CD8-positive, alpha-beta memory T cell (primary cell): ENCODE measurements around the gene BANF1. TPM values are rescaled to one million over a fixed set of nuclear protein-coding genes. Genes with fewer than 3 reads are reported as not detected.

ENCODE experiments used
- CTCF ChIA-PET: fragments of 350-600 bp; sonication (Branson Sonifier 250); formaldehyde crosslinking; loops from one replicate; lab custom pipeline; 2021; ENCODE audit warnings: antibody characterized with exemption; lab: Charles Lee
- POLR2A ChIA-PET: fragments of 350-600 bp; sonication (Branson Sonifier 250); formaldehyde crosslinking; loops from one replicate; lab custom pipeline; 2021; ENCODE audit warnings: antibody characterized with exemption; lab: Charles Lee
- DNase-seq, 5 donors: peaks; one replicate each; pipeline versions ENCODE4 v3.0.0 to v3.0.0-alpha.2; 2020 to 2022; ENCODE audit warnings: mixed read lengths in 1 of 5
- H3K27ac ChIP-seq: one replicate; pipeline ENCODE4 v1.7.0; 2013; ENCODE audit warnings: low read depth, mild to moderate bottlenecking, low read length, moderate library complexity
- H3K27me3 ChIP-seq: 2 replicates; pipeline ENCODE4 v1.7.0; 2013; ENCODE audit warnings: low read length, mild to moderate bottlenecking; ENCODE audit not compliant: insufficient read depth, poor library complexity, severe bottlenecking
- H3K36me3 ChIP-seq: 2 replicates; pipeline ENCODE4 v1.7.0; 2013; ENCODE audit warnings: mild to moderate bottlenecking, low read length, moderate library complexity; ENCODE audit not compliant: insufficient read depth
- H3K4me1 ChIP-seq: 2 replicates; pipeline ENCODE4 v1.7.0; 2013; ENCODE audit warnings: mild to moderate bottlenecking, low read length, moderate library complexity; ENCODE audit not compliant: insufficient read depth
- H3K4me3 ChIP-seq: 2 replicates; pipeline ENCODE4 v1.7.0; 2013; ENCODE audit warnings: mild to moderate bottlenecking, low read length
- H3K9me3 ChIP-seq: 2 replicates; pipeline ENCODE4 v1.7.0; 2013; ENCODE audit warnings: mild to moderate bottlenecking, low read length
- H3K27ac Mint-ChIP-seq, 8 donors: one replicate each; pipeline ENCODE4 v1.8.0; 2020 to 2021; ENCODE audit warnings: mixed read lengths in 8 of 8, mild to moderate bottlenecking in 6 of 8, inconsistent platforms in 3 of 8, moderate library complexity in 3 of 8
- H3K27me3 Mint-ChIP-seq, 2 donors: one replicate each; pipeline ENCODE4 v1.8.0; 2020 to 2021; ENCODE audit warnings: mixed read lengths in 2 of 2, mild to moderate bottlenecking in 1 of 2, moderate library complexity in 1 of 2
- H3K36me3 Mint-ChIP-seq, 3 donors: one replicate each; pipeline ENCODE4 v1.8.0; 2020 to 2021; ENCODE audit warnings: mixed read lengths in 3 of 3, inconsistent platforms in 1 of 3, mild to moderate bottlenecking in 1 of 3
- H3K4me1 Mint-ChIP-seq, 3 donors: one replicate each; pipeline ENCODE4 v1.8.0; 2020 to 2021; ENCODE audit warnings: mixed read lengths in 3 of 3, inconsistent platforms in 1 of 3, mild to moderate bottlenecking in 1 of 3
- H3K4me3 Mint-ChIP-seq, 7 donors: one replicate each; pipeline ENCODE4 v1.8.0; 2020 to 2021; ENCODE audit warnings: mixed read lengths in 7 of 7, mild to moderate bottlenecking in 6 of 7, moderate library complexity in 4 of 7, inconsistent platforms in 2 of 7
- H3K9me3 Mint-ChIP-seq, 5 donors: one replicate each; pipeline ENCODE4 v1.8.0; 2020 to 2022; ENCODE audit warnings: mixed read lengths in 5 of 5, mild to moderate bottlenecking in 3 of 5, moderate library complexity in 2 of 5, inconsistent platforms in 1 of 5
- polyA plus RNA-seq: library from polyadenylated mRNA; unstranded; fragments of 300-500 nt; fragmentation: Illumina TruSeq; gene quantifications from one replicate; pipeline ENCODE4 v1.2.3, GENCODE V29; 2021
- total RNA-seq, 2 experiments: library from RNA; stranded (reverse); gene quantifications; one replicate each; pipeline ENCODE4 v1.2.3, GENCODE V29; 2021

BANF1 gene
- total and polyA plus RNA-seq, 3 experiments from 2014 or later, result 205 to 268 (median 264) TPM

- no peak overlapping the region for H3K27ac ChIP-seq
- POLR2A ChIA-PET, result interaction anchor here (0.6 to 0.7 kb wide), 2 partner anchors 126 to 336 kb away, joined by 3 to 4 read pairs; no protein-coding TSS in a partner anchor
- no peaks in the 10 kb centered on the region for H3K9me3 ChIP-seq
- H3K36me3 ChIP-seq, result no peaks in the 10 kb centered on the region
- H3K27me3 Mint-ChIP-seq, result no peaks in the 10 kb centered on the region
- peak overlapping the region in 5 of 8 donors; percentile 37 to 90 (median 74) for H3K27ac Mint-ChIP-seq
- no peaks in the 10 kb centered on the region for H3K4me1 ChIP-seq
- no peak overlapping the region for H3K4me3 ChIP-seq
- peaks cover 0 to 5% (median 1%) of the 10 kb centered on the region in 3 donors for H3K36me3 Mint-ChIP-seq
- H3K27me3 ChIP-seq, result no peaks in the 10 kb centered on the region
- H3K4me3 Mint-ChIP-seq, result no peak overlapping the region
- peaks cover 5 to 7% (median 6%) of the 10 kb centered on the region in 3 donors for H3K4me1 Mint-ChIP-seq
- H3K9me3 Mint-ChIP-seq, result no peaks in the 10 kb centered on the region
- CTCF ChIA-PET, result interaction anchor here (0.7 to 7.9 kb wide), 10 partner anchors 33 to 277 kb away, joined by 3 to 87 read pairs (median 4); partner anchors contain the start of genes AP5B1, CCDC85B, FIBP and FOSL1
- peak; percentile 80 to 92 (median 89) for DNase-seq
Measured at GRCh38 chr11:65988791-65989592, 13.3 kb upstream of the BANF1 start.

GRCh38 chr11:65992056-65992455, 10.2 kb upstream of the BANF1 start:
- Mint-ChIP-seq H3K36me3 (peaks cover 0 to 18% (median 3%) of the 10 kb centered on the region in 3 donors), H3K4me3 (no peak overlapping the region), H3K27me3 (no peaks in the 10 kb centered on the region), H3K9me3 (no peaks in the 10 kb centered on the region), H3K4me1 (peaks cover 5 to 7% (median 6%) of the 10 kb centered on the region in 3 donors), H3K27ac (peak overlapping the region in 1 of 8 donors; percentile 33)
- no peak for DNase-seq
- Histone ChIP-seq H3K27me3 (no peaks in the 10 kb centered on the region), H3K27ac (no peak overlapping the region), H3K4me3 (no peak overlapping the region), H3K4me1 (no peaks in the 10 kb centered on the region), H3K9me3 (no peaks in the 10 kb centered on the region), H3K36me3 (peaks cover 4% of the 10 kb centered on the region)
- ChIA-PET CTCF (interaction anchor here (0.8 to 7.9 kb wide), 4 partner anchors 53 to 212 kb away, joined by 3 to 87 read pairs (median 4); partner anchors contain the start of genes CCDC85B and FIBP), POLR2A (no interaction called here)

- H3K4me1 Mint-ChIP-seq, result peaks cover 20 to 36% (median 34%) of the 10 kb centered on the region in 3 donors
- no peaks in the 10 kb centered on the region for H3K9me3 Mint-ChIP-seq
- CTCF ChIA-PET, result interaction anchor here (0.7 kb wide), 1 partner anchor 113 kb away, joined by 4 read pairs; no protein-coding TSS in a partner anchor
- H3K27me3 Mint-ChIP-seq, result peaks cover 0 to 2% of the 10 kb centered on the region in 2 donors
- Histone ChIP-seq H3K27ac (no peak overlapping the region), H3K27me3 (no peaks in the 10 kb centered on the region), H3K9me3 (no peaks in the 10 kb centered on the region), H3K36me3 (peaks cover 33% of the 10 kb centered on the region), H3K4me1 (peaks cover 12% of the 10 kb centered on the region), H3K4me3 (no peak overlapping the region)
- H3K4me3 Mint-ChIP-seq, result peak overlapping the region in 1 of 7 donors; percentile 60
- no peak for DNase-seq
- H3K27ac Mint-ChIP-seq, result peak overlapping the region in 1 of 8 donors; percentile 47
- H3K36me3 Mint-ChIP-seq, result peaks cover 7 to 58% (median 12%) of the 10 kb centered on the region in 3 donors
- POLR2A ChIA-PET, result no interaction called here
Measured at GRCh38 chr11:65997286-65997685, 5.0 kb upstream of the BANF1 start.

- H3K36me3 ChIP-seq, result peaks cover 34% of the 10 kb centered on the region
Measured at GRCh38 chr11:66002648-66003225, 434 bp downstream of the BANF1 start.

GRCh38 chr11:66003291-66003690, 988 bp downstream of the BANF1 start:
- H3K9me3 Mint-ChIP-seq, result no peaks in the 10 kb centered on the region
- Histone ChIP-seq H3K27me3 (no peaks in the 10 kb centered on the region), H3K27ac (peak overlapping the region; percentile 95), H3K4me3 (peak overlapping the region; percentile 99), H3K4me1 (peaks cover 20% of the 10 kb centered on the region), H3K36me3 (peaks cover 29% of the 10 kb centered on the region), H3K9me3 (no peaks in the 10 kb centered on the region)
- H3K4me1 Mint-ChIP-seq, result peaks cover 33 to 47% (median 44%) of the 10 kb centered on the region in 3 donors
- peaks cover 0 to 3% of the 10 kb centered on the region in 2 donors for H3K27me3 Mint-ChIP-seq
- H3K27ac Mint-ChIP-seq, result peak overlapping the region; percentile 81 to 96 (median 89)
- ChIA-PET CTCF (interaction anchor here (0.7 to 1.5 kb wide), 7 partner anchors 10 to 292 kb away, joined by 3 to 7 read pairs (median 4); partner anchors contain the start of genes FIBP and KAT5), POLR2A (interaction anchor here (0.5 to 1.5 kb wide), 4 partner anchors 19 to 1784 kb away, joined by 3 to 9 read pairs (median 3); partner anchors contain the start of gene CCDC85B)
- peaks cover 0 to 53% (median 4%) of the 10 kb centered on the region in 3 donors for H3K36me3 Mint-ChIP-seq
- DNase-seq, result no peak
- H3K4me3 Mint-ChIP-seq, result peak overlapping the region; percentile 97 to 100 (median 99)

More at GRCh38 chr11:66002648-66003225, 434 bp downstream of the BANF1 start:
- Mint-ChIP-seq H3K4me3 (peak overlapping the region; percentile 97 to 100 (median 99)), H3K4me1 (peaks cover 33 to 49% (median 46%) of the 10 kb centered on the region in 3 donors), H3K27ac (peak overlapping the region; percentile 87 to 100 (median 98)), H3K27me3 (peaks cover 0 to 3% of the 10 kb centered on the region in 2 donors), H3K9me3 (no peaks in the 10 kb centered on the region), H3K36me3 (peaks cover 2 to 58% (median 7%) of the 10 kb centered on the region in 3 donors)
- Histone ChIP-seq H3K4me1 (peaks cover 20% of the 10 kb centered on the region), H3K4me3 (peak overlapping the region; percentile 99), H3K9me3 (no peaks in the 10 kb centered on the region), H3K27me3 (no peaks in the 10 kb centered on the region), H3K27ac (peak overlapping the region; percentile 95)
- ChIA-PET CTCF (interaction anchor here (0.7 to 1.5 kb wide), 8 partner anchors 10 to 291 kb away, joined by 3 to 7 read pairs (median 4); partner anchors contain the start of genes FIBP and KAT5), POLR2A (interaction anchor here (0.5 to 1.5 kb wide), 8 partner anchors 20 to 1784 kb away, joined by 3 to 9 read pairs (median 3); partner anchors contain the start of genes CCDC85B, FIBP and MUS81)
- peak in 1 of 5 donors; percentile 65 for DNase-seq

- ChIA-PET POLR2A (no interaction called here), CTCF (no interaction called here)
- Histone ChIP-seq H3K4me3 (no peak overlapping the region), H3K27me3 (no peaks in the 10 kb centered on the region), H3K9me3 (no peaks in the 10 kb centered on the region), H3K27ac (no peak overlapping the region), H3K4me1 (peaks cover 20% of the 10 kb centered on the region), H3K36me3 (peaks cover 22% of the 10 kb centered on the region)
- peak overlapping the region in 3 of 8 donors; percentile 73 to 95 (median 90) for H3K27ac Mint-ChIP-seq
- H3K9me3 Mint-ChIP-seq, result no peaks in the 10 kb centered on the region
- DNase-seq, result no peak
- H3K36me3 Mint-ChIP-seq, result peaks cover 0 to 44% (median 0%) of the 10 kb centered on the region in 3 donors
- H3K4me3 Mint-ChIP-seq, result peak overlapping the region in 6 of 7 donors; percentile 39 to 97 (median 60)
- H3K4me1 Mint-ChIP-seq, result peaks cover 32 to 45% (median 42%) of the 10 kb centered on the region in 3 donors
- peaks cover 0 to 3% of the 10 kb centered on the region in 2 donors for H3K27me3 Mint-ChIP-seq
Measured at GRCh38 chr11:66004186-66004585, 1.9 kb downstream of the BANF1 start.

GRCh38 chr11:66006134-66006890, 4.0 kb downstream of the BANF1 start:
- no peaks in the 10 kb centered on the region for H3K9me3 ChIP-seq
- Mint-ChIP-seq H3K27ac (peak overlapping the region in 2 of 8 donors; percentile 22 to 92), H3K4me3 (peak overlapping the region in 1 of 7 donors; percentile 61), H3K36me3 (peaks cover 0 to 28% (median 0%) of the 10 kb centered on the region in 3 donors), H3K4me1 (peaks cover 22 to 28% (median 24%) of the 10 kb centered on the region in 3 donors), H3K27me3 (peaks cover 5 to 6% of the 10 kb centered on the region in 2 donors), H3K9me3 (no peaks in the 10 kb centered on the region)
- no peak overlapping the region for H3K27ac ChIP-seq
- POLR2A ChIA-PET, result no interaction called here
- peaks cover 11% of the 10 kb centered on the region for H3K36me3 ChIP-seq
- peaks cover under 1% of the 10 kb centered on the region for H3K27me3 ChIP-seq
- peaks cover 9% of the 10 kb centered on the region for H3K4me1 ChIP-seq
- CTCF ChIA-PET, result no interaction called here
- H3K4me3 ChIP-seq, result no peak overlapping the region
- DNase-seq, result no peak
